ENCODE measurements around the gene CYB561D1.
A peak's percentile ranks its signal among the peaks of the same experiment; 100 is the strongest.

CYB561D1 gene

DNA sequence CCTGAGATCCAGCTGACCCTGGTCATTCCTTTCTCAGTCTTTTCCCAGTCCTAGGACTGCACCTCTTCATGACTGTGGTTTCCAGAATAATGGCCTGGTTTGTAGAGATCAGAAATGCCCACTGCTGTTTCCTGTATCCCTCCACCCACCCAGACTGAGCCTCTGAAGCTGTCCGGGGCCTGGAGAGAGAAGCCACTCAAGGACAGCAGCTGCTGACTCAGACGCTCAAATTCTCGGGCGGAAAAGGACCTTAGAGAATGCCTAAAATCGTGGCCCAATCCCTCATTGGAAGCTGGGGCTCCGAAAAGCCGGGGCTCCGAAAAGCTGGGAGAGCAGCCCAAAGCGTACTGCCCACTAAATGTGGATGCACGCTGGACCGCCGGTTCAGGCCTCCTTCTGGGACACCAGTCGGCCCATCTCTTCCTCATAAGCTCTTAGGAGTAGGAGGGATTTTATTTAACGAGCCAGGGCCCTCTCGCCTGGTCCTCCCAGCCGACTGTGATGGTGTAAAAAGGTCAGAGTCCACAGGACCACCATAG is 38.0 kb downstream of the CYB561D1 start:
- no peak for DNase-seq

GRCh38 chr1:109532365-109533136 is 38.7 kb downstream of the CYB561D1 start:
- peak; percentile 80 for DNase-seq

DNA sequence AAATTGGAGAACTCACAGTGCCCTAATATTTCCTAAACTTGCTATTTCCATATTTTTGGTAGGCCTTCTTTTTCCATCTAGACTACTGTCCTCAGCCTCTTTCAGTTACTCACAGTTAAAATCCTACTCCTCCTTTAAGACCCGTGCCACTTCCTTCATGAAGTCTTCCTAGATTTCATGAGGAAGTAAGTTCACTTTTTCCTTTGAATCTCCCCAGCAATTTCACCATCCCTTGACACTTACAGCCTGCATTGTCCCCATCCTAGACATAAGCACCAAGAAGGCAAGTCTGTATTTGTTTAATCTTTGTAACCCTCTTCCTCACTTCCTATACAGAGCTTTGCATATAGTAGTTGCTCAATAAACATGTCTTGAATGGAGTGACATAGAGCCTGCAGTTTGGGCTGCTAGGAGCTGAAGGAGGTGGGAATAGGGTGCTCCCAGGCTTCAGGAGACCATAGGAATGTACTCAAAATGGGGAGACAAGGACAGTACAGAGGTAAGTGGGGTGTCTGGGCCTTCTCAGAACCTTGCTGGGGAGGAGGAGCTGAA is 40.5 kb downstream of the CYB561D1 start:
- DNase-seq = no peak

- DNase-seq = no peak
Measured at GRCh38 chr1:109535481-109535880, 41.6 kb downstream of the CYB561D1 start.

DNA sequence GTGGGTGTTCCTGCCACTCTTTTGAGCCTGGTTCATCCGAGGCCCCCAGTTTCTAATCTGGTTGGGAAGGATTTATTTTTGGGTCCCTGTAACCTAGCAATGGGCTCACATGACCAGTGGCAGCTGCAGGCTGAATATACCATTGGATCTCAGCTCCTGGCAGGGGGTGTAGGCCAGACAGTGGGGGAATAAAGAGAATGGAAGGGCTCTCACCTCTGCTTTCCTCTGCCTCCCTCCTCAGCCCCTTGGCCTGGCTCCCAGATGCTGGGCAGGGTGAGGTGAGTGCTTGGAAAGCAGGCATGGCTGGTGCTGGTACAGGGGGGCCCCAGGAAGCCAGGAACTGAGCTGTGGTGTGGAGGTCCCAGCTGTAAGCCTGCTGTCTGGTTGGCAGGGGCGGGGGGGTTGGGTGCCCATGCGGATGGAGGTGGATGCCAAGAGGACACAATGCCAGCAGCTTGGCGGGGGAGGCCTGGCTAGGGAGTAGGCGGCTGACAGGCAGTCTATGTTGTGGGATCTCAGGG is 42.1 kb downstream of the CYB561D1 start:
- DNase-seq = peak; percentile 49

- no peak for DNase-seq
Measured at GRCh38 chr1:109537450-109538178, 43.7 kb downstream of the CYB561D1 start.

DNA sequence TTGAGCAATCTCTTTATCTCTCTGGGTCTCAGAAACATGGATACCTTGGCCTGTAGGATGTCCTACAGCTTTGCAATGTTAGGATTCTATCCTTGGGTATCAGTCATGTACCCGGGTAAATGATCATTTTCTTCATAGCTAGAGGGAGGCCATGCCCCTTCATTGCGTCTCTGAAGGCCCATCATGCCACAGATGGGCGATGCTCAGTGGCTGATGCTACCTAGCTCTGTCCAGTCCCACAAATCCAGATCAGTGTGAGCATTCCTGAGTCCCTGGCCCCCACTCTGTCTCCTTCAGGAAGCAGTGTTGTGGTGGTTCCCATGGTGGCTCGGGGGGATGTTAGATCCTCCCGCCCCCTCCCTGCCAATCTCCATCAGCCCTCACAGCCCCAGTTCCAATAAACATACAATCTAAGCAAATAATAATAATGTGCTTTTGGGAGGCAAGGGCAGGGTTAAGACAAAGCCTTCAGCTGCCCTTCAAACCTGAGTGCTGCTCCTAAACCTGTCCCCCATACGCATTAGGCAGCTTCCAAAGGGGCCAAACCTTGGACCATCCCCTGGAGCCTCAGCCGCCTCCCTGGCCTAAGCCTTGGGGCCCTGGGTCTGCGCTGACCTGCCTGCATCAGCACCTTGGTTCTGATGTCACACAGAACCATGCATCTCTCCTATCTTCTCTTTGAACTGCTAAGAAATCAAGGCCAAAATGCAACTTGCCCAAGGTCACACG is 45.1 kb downstream of the CYB561D1 start:
- DNase-seq = no peak

DNA sequence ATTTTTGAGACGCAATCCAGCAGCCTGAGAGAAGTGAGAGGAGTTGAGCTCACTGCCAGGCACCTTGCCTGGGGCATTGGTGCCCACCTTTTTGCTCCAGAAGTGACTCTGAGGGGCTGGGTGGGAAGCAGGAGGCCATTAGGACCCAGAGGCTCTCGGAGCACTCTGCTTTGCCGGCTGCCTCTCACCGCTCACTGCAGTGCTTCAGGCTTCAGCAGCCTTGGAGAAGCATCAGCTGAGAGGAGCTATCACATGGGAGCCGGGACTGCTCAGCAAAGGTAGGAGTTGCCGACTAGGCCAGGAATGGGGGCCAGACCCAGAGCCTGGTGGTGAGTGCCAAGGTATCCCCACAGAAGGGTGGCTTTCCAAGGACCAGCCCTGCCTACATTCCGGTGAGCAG is 45.8 kb downstream of the CYB561D1 start, which contains the start of gene GPR61:
Gene GPR61, plus strand, starts transcription at position 197 of the 400 bp plus-strand sequence. CDS start 3,151 bp downstream, outside the sequence.
- no peak for DNase-seq

GRCh38 chr1:109541102-109541501 is 47.2 kb downstream of the CYB561D1 start:
- no peak for DNase-seq

DNA sequence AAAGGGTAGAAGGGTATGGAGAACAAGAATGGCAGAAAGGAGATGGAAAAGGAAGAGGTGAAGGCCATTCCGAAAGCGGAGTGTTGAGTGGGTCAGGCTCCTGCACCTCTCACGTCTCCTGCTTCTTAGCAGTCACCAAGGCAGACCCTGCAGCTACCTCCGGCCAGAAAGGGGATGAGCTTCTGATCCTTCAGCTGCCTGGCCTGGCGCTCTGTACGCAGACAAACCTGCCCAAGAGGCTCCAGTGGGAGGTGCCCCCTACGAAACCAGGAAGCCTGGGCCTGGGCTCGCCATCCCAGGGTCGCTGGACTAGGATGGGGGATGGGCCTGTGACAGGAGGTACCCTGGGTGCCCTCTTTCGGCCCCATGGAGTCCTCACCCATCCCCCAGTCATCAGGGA is 48.8 kb downstream of the CYB561D1 start:
- DNase-seq = no peak

DNA sequence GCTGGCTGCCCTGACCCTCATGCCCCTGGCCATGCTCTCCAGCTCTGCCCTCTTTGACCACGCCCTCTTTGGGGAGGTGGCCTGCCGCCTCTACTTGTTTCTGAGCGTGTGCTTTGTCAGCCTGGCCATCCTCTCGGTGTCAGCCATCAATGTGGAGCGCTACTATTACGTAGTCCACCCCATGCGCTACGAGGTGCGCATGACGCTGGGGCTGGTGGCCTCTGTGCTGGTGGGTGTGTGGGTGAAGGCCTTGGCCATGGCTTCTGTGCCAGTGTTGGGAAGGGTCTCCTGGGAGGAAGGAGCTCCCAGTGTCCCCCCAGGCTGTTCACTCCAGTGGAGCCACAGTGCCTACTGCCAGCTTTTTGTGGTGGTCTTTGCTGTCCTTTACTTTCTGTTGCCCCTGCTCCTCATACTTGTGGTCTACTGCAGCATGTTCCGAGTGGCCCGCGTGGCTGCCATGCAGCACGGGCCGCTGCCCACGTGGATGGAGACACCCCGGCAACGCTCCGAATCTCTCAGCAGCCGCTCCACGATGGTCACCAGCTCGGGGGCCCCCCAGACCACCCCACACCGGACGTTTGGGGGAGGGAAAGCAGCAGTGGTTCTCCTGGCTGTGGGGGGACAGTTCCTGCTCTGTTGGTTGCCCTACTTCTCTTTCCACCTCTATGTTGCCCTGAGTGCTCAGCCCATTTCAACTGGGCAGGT is 49.5 kb downstream of the CYB561D1 start:
- DNase-seq = no peak

DNA sequence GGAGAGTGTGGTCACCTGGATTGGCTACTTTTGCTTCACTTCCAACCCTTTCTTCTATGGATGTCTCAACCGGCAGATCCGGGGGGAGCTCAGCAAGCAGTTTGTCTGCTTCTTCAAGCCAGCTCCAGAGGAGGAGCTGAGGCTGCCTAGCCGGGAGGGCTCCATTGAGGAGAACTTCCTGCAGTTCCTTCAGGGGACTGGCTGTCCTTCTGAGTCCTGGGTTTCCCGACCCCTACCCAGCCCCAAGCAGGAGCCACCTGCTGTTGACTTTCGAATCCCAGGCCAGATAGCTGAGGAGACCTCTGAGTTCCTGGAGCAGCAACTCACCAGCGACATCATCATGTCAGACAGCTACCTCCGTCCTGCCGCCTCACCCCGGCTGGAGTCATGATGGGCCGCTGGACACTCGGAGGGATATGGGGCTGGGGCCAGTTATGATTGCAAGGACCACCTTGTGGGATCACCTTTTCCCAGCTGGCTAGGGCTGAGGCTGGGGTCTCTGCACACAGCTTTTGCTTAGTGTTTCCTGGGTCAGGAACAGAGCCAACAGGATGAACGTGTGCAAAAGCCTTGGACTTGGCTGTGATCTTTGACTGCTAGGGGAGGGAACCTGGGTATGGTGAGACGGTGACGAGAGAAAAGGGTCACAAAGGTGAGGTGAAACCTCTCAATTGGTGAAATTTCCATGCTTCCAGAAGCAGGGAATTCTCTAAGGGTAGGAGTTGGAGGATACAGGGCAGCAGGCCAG is 50.3 kb downstream of the CYB561D1 start:
- no peak for DNase-seq

GRCh38 chr1:109546311-109547109 is 52.6 kb downstream of the CYB561D1 start:
- DNase-seq = peak; percentile 86

- peak; percentile 35 for DNase-seq
Measured at GRCh38 chr1:109547463-109548320, 53.8 kb downstream of the CYB561D1 start.

- peak; percentile 92 for DNase-seq
Measured at GRCh38 chr1:109548321-109549267, 54.7 kb downstream of the CYB561D1 start, which contains the start of gene GNAI3. TSS of gene GNAI3 (plus strand) at chr1:109548615. CDS start at chr1:109548721, 106 bp downstream.

Measured in NCI-H69 (cell line).